Mucosa of descending colon (tissue), 3 donors: Measurements from ENCODE around the gene TFB2M. TPM values are rescaled to one million over a fixed set of nuclear protein-coding genes. Genes with fewer than 3 reads are reported as not detected.

ENCODE experiments used
- ATAC-seq: fragments of 200-7000 bp; cut with Tn5 transposase; one replicate; pipeline ENCODE4 v1.9.1; 2020; ENCODE audit warnings: mild to moderate bottlenecking, moderate library complexity
- DNase-seq, 3 donors: peaks; one replicate each; pipeline ENCODE4 v3.0.0-alpha.2; 2020
- H3K36me3 ChIP-seq: fragments of 200-600 bp; one replicate; pipeline ENCODE4 v1.8.0; 2021; ENCODE audit warnings: low read depth, mild to moderate bottlenecking
- H3K4me1 ChIP-seq: fragments of 200-600 bp; one replicate; pipeline ENCODE4 v1.8.0; 2021; ENCODE audit warnings: low read depth, mild to moderate bottlenecking
- H3K4me3 ChIP-seq: fragments of 200-600 bp; one replicate; pipeline ENCODE4 v1.8.0; 2021; ENCODE audit warnings: mild to moderate bottlenecking
- H3K9me3 ChIP-seq: fragments of 200-600 bp; one replicate; pipeline ENCODE4 v1.8.0; 2021; ENCODE audit warnings: mild to moderate bottlenecking
- CTCF ChIP-seq: fragments of 200-600 bp; IDR thresholded peaks from one replicate; pipeline ENCODE4 v1.8.0; 2022; ENCODE audit warnings: antibody characterized with exemption, mild to moderate bottlenecking
- intact Hi-C, 2 donors: fragments of 100-400 bp; cut with DNase I in 1 of 2; cut with micrococcal nuclease in 1 of 2; formaldehyde crosslinking; loops; one replicate each; pipeline versions ENCODE4 v1.11.0 to v1.11.1; 2022; cut with DNase I, micrococcal nuclease
- total RNA-seq, 3 donors: library from RNA; stranded (reverse); fragmentation: NEBNext Ultra II Directional in 2 of 3; extraction: Animal tissue kit (Norgen Biotek cat#: 25700) in 2 of 3; gene quantifications; one replicate each; pipeline versions ENCODE4 v1.2.1 to v1.2.4, GENCODE V29; 2021 to 2023
- donor health status: DM: no; HTN: no; CAD: no; lungs with moderate emphysema.
- donor health status: DM: no; HTN: no; CAD: no.
- donor health status: DM: no; HTN: yes; CAD: no.

TFB2M gene
- total RNA-seq, 3 donors from 2014 or later = 10.3 to 12.9 (median 10.5) TPM

GRCh38 chr1:246511203-246511602 is 54.9 kb downstream of the TFB2M start:
- Histone ChIP-seq H3K4me1 (peaks cover 2% of the 10 kb centered on the region), H3K4me3 (no peak overlapping the region), H3K9me3 (peaks cover 26% of the 10 kb centered on the region), H3K36me3 (no peaks in the 10 kb centered on the region)
- ATAC-seq (no peak), DNase-seq (no peak)
- no peak for TF ChIP-seq CTCF
- intact Hi-C loops = no loop called here

GRCh38 chr1:246510147-246511030 is 55.7 kb downstream of the TFB2M start:
- peaks cover 18% of the 10 kb centered on the region for H3K9me3 ChIP-seq
- DNase-seq = no peak
- intact Hi-C loops = no loop called here
- no peak overlapping the region for H3K4me3 ChIP-seq
- no peak for TF ChIP-seq CTCF
- peaks cover 5% of the 10 kb centered on the region for H3K4me1 ChIP-seq
- no peak for ATAC-seq
- H3K36me3 ChIP-seq = no peaks in the 10 kb centered on the region

- Histone ChIP-seq H3K4me3 (no peak overlapping the region), H3K36me3 (no peaks in the 10 kb centered on the region), H3K9me3 (peaks cover 5% of the 10 kb centered on the region), H3K4me1 (peaks cover 5% of the 10 kb centered on the region)
- DNase-seq = no peak
- intact Hi-C loops = no loop called here
- no peak for TF ChIP-seq CTCF
- ATAC-seq = no peak
Observed at GRCh38 chr1:246508897-246509688, 57.0 kb downstream of the TFB2M start.

GRCh38 chr1:246506674-246507481 is 59.2 kb downstream of the TFB2M start, which contains the start of gene SMYD3:
TSS of gene SMYD3 (minus strand) at chr1:246507279.
- no peaks in the 10 kb centered on the region for H3K36me3 ChIP-seq
- H3K4me1 ChIP-seq = peaks cover 5% of the 10 kb centered on the region
- peak; percentile 97 for ATAC-seq
- H3K9me3 ChIP-seq = no peaks in the 10 kb centered on the region
- intact Hi-C loops = no loop called here
- TF ChIP-seq CTCF = no peak
- DNase-seq = peak; percentile 74 to 89 (median 84)
- H3K4me3 ChIP-seq = peak within 1 kb of the TSS; percentile 48

- no peak for TF ChIP-seq CTCF
- DNase-seq (no peak), ATAC-seq (no peak)
- peak overlapping the region; percentile 48 for H3K4me3 ChIP-seq
- intact Hi-C loops = no loop called here
- no peaks in the 10 kb centered on the region for H3K9me3 ChIP-seq
- peaks cover 5% of the 10 kb centered on the region for H3K4me1 ChIP-seq
- H3K36me3 ChIP-seq = no peaks in the 10 kb centered on the region
Observed at GRCh38 chr1:246506367-246506673, 59.7 kb downstream of the TFB2M start.
